Aorta (tissue), 5 donors: ENCODE measurements around the gene CARD9. TPM values are rescaled to one million over a fixed set of nuclear protein-coding genes. Genes with fewer than 3 reads are reported as not detected.

Source experiments
- ATAC-seq: fragments of 200-7000 bp; cut with Tn5 transposase; one replicate; pipeline ENCODE4 v1.9.1; 2022; ENCODE audit warnings: moderate library complexity; ENCODE audit not compliant: low FRiP score
- DNase-seq, 2 donors: peaks; one replicate each; pipeline ENCODE4 v3.0.0-alpha.2; 2020
- H3K27ac ChIP-seq, 2 donors: one replicate each; pipeline ENCODE4 v1.5.1; 2013; ENCODE audit warnings: low read length in 2 of 2, mild to moderate bottlenecking in 2 of 2, moderate library complexity in 2 of 2, control low read depth in 1 of 2, inconsistent platforms in 1 of 2, low read depth in 1 of 2
- H3K27me3 ChIP-seq, 2 donors: one replicate each; pipeline ENCODE4 v1.6.1; 2013; ENCODE audit warnings: control low read depth in 1 of 2, low read length in 1 of 2, mild to moderate bottlenecking in 1 of 2, moderate library complexity in 1 of 2; ENCODE audit not compliant: insufficient read depth in 2 of 2, control insufficient read depth in 1 of 2
- H3K36me3 ChIP-seq, 2 donors: one replicate each; pipeline ENCODE4 v1.6.1; 2013; ENCODE audit warnings: control low read depth in 1 of 2, low read length in 1 of 2, mild to moderate bottlenecking in 1 of 2; ENCODE audit not compliant: insufficient read depth in 2 of 2, control insufficient read depth in 1 of 2
- H3K4me1 ChIP-seq, 2 donors: one replicate each; pipeline ENCODE4 v1.6.1; 2013; ENCODE audit warnings: low read length in 2 of 2, control low read depth in 1 of 2, mild to moderate bottlenecking in 1 of 2, moderate library complexity in 1 of 2; ENCODE audit not compliant: insufficient read depth in 2 of 2, control insufficient read depth in 1 of 2
- H3K4me3 ChIP-seq, 2 donors: one replicate each; pipeline ENCODE4 v1.5.1; 2013; ENCODE audit warnings: low read length in 2 of 2, control low read depth in 1 of 2, mild to moderate bottlenecking in 1 of 2
- H3K9me3 ChIP-seq: one replicate; pipeline ENCODE4 v1.6.1; 2013; ENCODE audit warnings: mild to moderate bottlenecking, low read length; ENCODE audit not compliant: control insufficient read depth
- WGBS, 2 donors: extraction: QIAGEN DNeasy Blood & Tissue Kit; methylation state at CpG; one replicate each; pipeline ENCODE4 v1.1.7; 2013; 5-methylcytosine and 5-hydroxymethylcytosine counted together
- intact Hi-C, 2 donors: fragments of 100-400 bp; cut with DNase I; formaldehyde crosslinking; loops; one replicate each; pipeline versions ENCODE4 v1.14.2 to v1.15.0; 2022
- polyA plus RNA-seq, 2 donors: library from polyadenylated mRNA; stranded (reverse); fragments of 200-250 nt; gene quantifications; one replicate each; pipeline ENCODE4 v1.2.3, GENCODE V29; 2013
- total RNA-seq, 2 donors: library from RNA; stranded (reverse); fragmentation: NEBNext Ultra II Directional; extraction: Animal tissue kit (Norgen Biotek cat#: 25700); gene quantifications; one replicate each; pipeline ENCODE4 v1.2.1, GENCODE V29; 2021
- donor health status: healthy with polysubstance abuse.
- donor health status: Bipolar disorder and iron deficiency.
- donor health status: DM: no; HTN: no; CAD: no.
- donor health status: DM: no; HTN: no; CAD: no.
- donor health status: DM: yes; HTN: yes; CAD: no.

CARD9 gene
- total and polyA plus RNA-seq, 4 donors, result 1.4 to 5.3 (median 3.5) TPM

GRCh38 chr9:136363949-136364748 lies 9.3 kb downstream of the CARD9 start:
- H3K9me3 ChIP-seq, result no peaks in the 10 kb centered on the region
- ATAC-seq (no peak), DNase-seq (no peak)
- H3K4me3 ChIP-seq, result no peak overlapping the region
- no peak overlapping the region for H3K27ac ChIP-seq
- H3K4me1 ChIP-seq, result no peaks in the 10 kb centered on the region
- intact Hi-C loops, result loop anchor here in 1 of 2 donors (1.0 to 5.0 kb wide), 3 partner anchors 18 to 52 kb away; partner anchors contain the start of gene GPSM1
- no peaks in the 10 kb centered on the region for H3K27me3 ChIP-seq
- WGBS, 2 donors, result 29 to 30% methylated on average over 52 to 54 of the region's 54 CpGs
- no peaks in the 10 kb centered on the region for H3K36me3 ChIP-seq

DNA sequence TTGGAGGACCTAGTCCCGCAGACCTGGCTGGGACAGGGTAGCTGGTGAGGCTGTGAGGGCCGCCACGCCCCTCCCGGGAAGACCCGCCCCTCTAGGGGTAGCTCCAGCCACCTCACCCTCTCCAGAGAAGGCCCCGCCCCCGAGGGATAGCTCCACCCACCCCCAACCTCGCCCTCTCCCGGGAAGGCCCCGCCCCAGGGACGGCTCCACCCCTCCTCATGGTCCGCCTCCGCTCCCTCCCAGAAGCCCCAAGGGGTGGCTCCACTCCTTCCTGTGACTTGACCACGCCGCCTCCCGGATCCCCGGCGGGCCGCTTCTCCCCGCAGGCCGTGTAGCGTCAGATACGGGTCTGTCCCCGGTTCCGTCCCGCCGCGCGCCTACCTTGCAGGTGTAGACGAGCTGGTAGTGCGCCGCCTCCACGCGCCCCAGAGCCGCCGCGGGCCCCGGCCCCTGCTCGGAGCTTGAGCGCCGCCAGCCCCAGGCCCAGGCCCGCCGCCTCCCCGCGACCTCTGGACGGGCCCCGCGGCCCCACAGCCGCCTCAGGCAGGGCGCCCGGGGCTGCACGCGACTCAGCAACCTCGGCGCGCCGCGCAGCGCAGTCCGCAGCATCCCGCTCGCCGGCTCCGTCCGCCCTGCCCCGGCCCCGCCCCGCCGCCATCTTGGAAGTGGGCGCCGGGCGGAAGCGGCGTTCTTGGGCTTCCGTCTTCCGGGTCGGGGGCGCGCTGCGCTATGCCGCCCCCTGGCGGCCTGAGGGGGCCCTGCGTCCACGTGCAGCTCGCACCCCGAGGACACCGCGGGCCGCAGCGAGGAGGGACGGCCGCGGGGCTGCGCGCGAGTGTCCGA lies 10.1 kb downstream of the CARD9 start, which contains the start of gene DNLZ:
DNLZ (minus strand) TSS at position 639 of the 843 bp plus-strand sequence; CDS start at position 609, 30 bp downstream.
- peak; percentile 98 to 100 for DNase-seq
- peak; percentile 94 for ATAC-seq
- 1% methylated on average over 47 to 97 of the region's 97 CpGs for WGBS, 2 donors
- no peaks in the 10 kb centered on the region for H3K4me1 ChIP-seq
- H3K27me3 ChIP-seq, result no peaks in the 10 kb centered on the region
- intact Hi-C loops, result loop anchor here in 1 of 2 donors (1.0 to 5.0 kb wide), 3 partner anchors 17 to 51 kb away; partner anchors contain the start of gene GPSM1
- H3K36me3 ChIP-seq, result no peaks in the 10 kb centered on the region
- H3K27ac ChIP-seq, result peak within 1 kb of the TSS; percentile 2 to 68
- peak within 1 kb of the TSS; percentile 83 to 88 for H3K4me3 ChIP-seq
- H3K9me3 ChIP-seq, result no peaks in the 10 kb centered on the region

GRCh38 chr9:136362450-136362784 lies 11.1 kb downstream of the CARD9 start:
- Histone ChIP-seq H3K27ac (no peak overlapping the region), H3K36me3 (no peaks in the 10 kb centered on the region)
- no peak for DNase-seq

DNA sequence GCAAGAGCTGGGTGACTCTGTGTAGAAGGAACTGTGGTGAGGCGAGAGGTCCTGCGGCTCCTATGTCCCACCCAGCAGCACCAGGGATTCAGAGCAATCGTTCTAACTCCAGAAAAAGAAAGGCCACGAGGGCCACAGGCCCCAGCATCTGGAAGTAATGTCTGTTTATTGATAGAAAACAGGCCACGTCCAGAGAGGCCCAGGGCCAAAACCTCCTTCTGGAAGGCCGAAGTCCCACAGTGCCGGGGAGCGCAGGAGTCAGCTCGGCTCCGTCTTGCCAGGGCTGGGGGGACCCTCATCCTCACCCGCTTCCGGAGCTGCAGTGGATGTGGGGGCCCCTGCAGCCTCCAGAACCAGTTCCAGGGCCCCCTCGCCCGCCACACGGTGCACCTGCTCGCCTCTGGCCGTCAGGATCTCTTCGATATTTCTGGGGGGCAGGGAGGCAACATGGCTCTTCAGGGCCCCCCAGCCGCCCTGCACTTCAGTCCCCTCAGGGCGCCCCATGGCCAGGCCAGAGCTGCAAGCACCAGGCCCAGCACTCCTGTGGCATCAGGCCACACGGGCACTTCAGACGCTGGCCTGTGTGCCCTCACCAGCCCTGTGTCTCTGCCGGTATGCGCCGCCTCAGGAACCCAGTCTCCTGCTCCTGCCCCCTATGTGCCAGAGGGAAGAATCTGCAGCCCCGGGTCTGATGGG lies 11.6 kb downstream of the CARD9 start:
- Histone ChIP-seq H3K27me3 (no peaks in the 10 kb centered on the region), H3K4me1 (no peaks in the 10 kb centered on the region), H3K36me3 (no peaks in the 10 kb centered on the region), H3K4me3 (no peak overlapping the region), H3K27ac (no peak overlapping the region), H3K9me3 (no peaks in the 10 kb centered on the region)
- DNase-seq (no peak), ATAC-seq (no peak)
- intact Hi-C loops, result loop anchor here in 1 of 2 donors (5.0 kb wide), 2 partner anchors 35 to 50 kb away; partner anchors contain the start of gene GPSM1
- 76 to 79% methylated on average over 26 of the region's 26 CpGs for WGBS, 2 donors

More at GRCh38 chr9:136362450-136362784, 11.1 kb downstream of the CARD9 start:
- WGBS, 2 donors, result 86 to 87% methylated on average over 6 of the region's 6 CpGs
- H3K4me3 ChIP-seq, result no peak overlapping the region
- H3K4me1 ChIP-seq, result no peaks in the 10 kb centered on the region
- H3K27me3 ChIP-seq, result no peaks in the 10 kb centered on the region
- no peak for ATAC-seq
- no peaks in the 10 kb centered on the region for H3K9me3 ChIP-seq
- intact Hi-C loops, result loop anchor here in 1 of 2 donors (5.0 kb wide), 2 partner anchors 35 to 50 kb away; partner anchors contain the start of gene GPSM1

DNA sequence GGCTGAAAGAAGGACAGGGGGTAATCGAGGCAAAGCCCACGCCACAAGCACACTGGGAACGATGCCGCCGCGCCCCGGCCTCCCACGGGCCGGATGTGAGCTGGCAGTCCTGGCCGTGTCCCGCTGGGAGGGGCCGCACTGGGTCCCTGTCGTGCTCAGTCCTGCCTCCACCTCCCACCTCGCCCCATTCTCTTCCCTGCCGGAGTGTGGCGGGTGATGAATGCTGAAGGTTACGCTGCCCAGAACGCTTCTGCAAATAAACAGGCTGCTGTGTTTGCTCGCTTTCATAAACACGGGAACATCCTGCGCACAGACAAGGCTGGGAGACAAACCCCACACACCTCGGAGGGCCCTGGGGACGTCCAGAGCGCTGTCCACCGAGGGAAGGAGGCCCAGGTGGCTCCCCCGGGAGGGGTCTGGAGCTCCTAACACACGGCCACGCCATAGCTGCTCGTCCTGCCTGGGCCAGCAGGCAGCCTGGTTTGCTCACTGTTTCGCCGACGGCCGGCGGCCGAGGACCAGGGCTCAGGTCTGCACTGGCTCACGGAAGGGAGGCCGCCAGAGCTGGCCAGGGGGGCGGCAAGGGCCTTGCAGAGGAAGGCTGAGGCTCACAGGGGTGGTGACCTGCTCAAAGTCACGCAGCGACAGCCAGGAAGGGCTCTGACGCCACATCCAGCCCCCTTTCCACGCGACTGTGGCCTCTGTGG lies 12.3 kb downstream of the CARD9 start:
- no peak for DNase-seq
- H3K27ac ChIP-seq, result no peak overlapping the region
- no peaks in the 10 kb centered on the region for H3K9me3 ChIP-seq
- H3K4me3 ChIP-seq, result no peak overlapping the region
- no peaks in the 10 kb centered on the region for H3K36me3 ChIP-seq
- WGBS, 2 donors, result 70 to 71% methylated on average over 43 of the region's 43 CpGs
- H3K4me1 ChIP-seq, result no peaks in the 10 kb centered on the region
- intact Hi-C loops, result loop anchor here in 1 of 2 donors (5.0 kb wide), 2 partner anchors 34 to 49 kb away; partner anchors contain the start of gene GPSM1
- H3K27me3 ChIP-seq, result no peaks in the 10 kb centered on the region
- no peak for ATAC-seq

DNA sequence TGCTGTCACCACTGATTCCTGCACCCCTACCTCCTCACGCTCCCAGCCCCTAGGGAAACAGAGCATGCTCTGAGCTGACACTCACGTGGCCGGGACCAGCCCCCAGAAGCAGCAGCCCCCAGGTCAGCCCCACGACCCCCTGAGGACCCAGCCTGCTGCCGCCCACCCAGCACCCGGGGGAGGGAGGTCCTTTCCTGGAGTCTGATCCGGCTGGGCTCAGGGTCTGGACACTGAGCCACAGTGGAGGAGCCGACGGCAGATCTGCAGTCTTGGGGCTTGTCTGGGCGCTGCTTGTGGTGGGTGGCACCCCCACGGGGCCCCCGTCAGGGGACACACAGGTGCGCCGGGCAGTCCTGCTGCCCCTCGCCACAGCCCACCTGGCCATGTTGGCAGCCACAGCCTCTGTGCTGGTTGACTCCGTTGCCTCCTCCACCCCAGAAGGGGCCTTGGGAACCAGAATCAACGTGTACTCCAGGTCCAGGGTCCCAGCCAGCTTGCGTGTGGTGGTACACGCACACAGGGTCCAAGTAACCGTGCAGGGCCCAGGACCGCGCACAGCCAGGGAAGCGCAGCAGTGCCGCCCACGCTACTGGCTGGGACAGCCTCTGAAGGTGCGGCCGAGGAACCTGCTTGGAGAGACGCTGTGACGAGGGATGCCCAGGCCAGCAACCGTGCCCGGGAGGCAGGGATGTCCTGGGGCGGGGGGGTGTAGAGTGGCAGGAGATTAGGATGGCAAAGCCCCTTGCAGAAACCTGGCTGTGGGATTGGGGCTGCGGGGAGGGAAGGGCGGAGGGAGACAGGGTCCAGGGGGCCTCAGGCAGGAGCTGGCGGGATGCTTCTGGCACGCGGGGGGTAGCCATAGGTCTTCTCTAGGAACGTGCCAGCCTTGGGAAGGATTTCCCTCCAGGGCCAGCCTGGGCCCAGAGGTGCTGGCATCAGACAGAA lies 13.4 kb downstream of the CARD9 start:
- Histone ChIP-seq H3K4me3 (no peak overlapping the region), H3K36me3 (no peaks in the 10 kb centered on the region), H3K27me3 (no peaks in the 10 kb centered on the region), H3K9me3 (no peaks in the 10 kb centered on the region), H3K4me1 (no peaks in the 10 kb centered on the region), H3K27ac (no peak overlapping the region)
- DNase-seq (no peak), ATAC-seq (no peak)
- intact Hi-C loops, result loop anchor here in 1 of 2 donors (5.0 kb wide), 2 partner anchors 33 to 48 kb away; partner anchors contain the start of gene GPSM1
- WGBS, 2 donors, result 71 to 73% methylated on average over 31 to 38 of the region's 38 CpGs

DNA sequence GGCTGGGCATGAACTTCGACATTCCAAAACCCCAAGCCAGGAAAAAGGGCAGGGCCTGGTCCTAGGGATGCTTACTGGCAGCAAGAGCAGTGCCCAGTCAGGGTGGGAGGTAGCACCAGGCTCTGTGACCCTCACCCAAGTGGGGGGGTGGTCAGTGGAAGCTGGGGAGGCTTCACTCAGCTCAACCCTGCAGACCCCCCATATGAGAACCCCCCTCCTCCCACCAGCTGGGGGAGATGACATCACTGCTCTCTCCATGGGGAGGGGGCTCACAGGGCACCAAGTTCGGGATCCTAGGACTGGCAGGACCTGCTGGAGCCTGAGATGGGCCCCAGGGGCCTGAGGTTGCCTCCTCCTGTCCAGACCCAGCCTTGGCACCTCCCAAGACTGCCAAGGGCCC lies 14.6 kb downstream of the CARD9 start:
- no peak overlapping the region for H3K27ac ChIP-seq
- intact Hi-C loops, result no loop called here
- H3K4me1 ChIP-seq, result no peaks in the 10 kb centered on the region

More for the DNA sequence above, 14.6 kb downstream of the CARD9 start:
- no peaks in the 10 kb centered on the region for H3K36me3 ChIP-seq
- no peak overlapping the region for H3K4me3 ChIP-seq
- H3K9me3 ChIP-seq, result no peaks in the 10 kb centered on the region
- H3K27me3 ChIP-seq, result no peaks in the 10 kb centered on the region
- DNase-seq (no peak), ATAC-seq (no peak)
- 32 to 54% methylated on average over 2 of the region's 2 CpGs for WGBS, 2 donors
